Measurements from ENCODE around the gene SPAG5.

Gene SPAG5

GRCh38 chr17:28598799-28599310 lies at the start of gene SPAG5:
TSS of gene SPAG5 (minus strand) at chr17:28599025. CDS start at chr17:28598946, 79 bp downstream.
- H3K36me3 ChIP-seq (ENCODE audit: control insufficient read depth, insufficient read depth, low read length): peaks cover 24% of the 10 kb centered on the region
- H3K27ac ChIP-seq (ENCODE audit: low read depth, low read length): peak within 1 kb of the TSS; percentile 92
- no peaks in the 10 kb centered on the region for H3K9me3 ChIP-seq (ENCODE audit: control insufficient read depth, insufficient read depth, low read length)
- H3K27me3 ChIP-seq (ENCODE audit: control insufficient read depth, insufficient read depth, low read length): no peaks in the 10 kb centered on the region
- H3K4me1 ChIP-seq (ENCODE audit: control insufficient read depth, insufficient read depth, low read length): peaks cover 12% of the 10 kb centered on the region; the same call in 1 of the 2 replicates
- peak within 1 kb of the TSS; percentile 95 for H3K9ac ChIP-seq (ENCODE audit: low read depth, low read length)
- H3K4me3 ChIP-seq (ENCODE audit: low read depth, low read length): peak within 1 kb of the TSS; percentile 93

- Histone ChIP-seq H3K36me3 (ENCODE audit: control insufficient read depth, insufficient read depth, low read length) (peaks cover 45% of the 10 kb centered on the region), H3K27me3 (ENCODE audit: control insufficient read depth, insufficient read depth, low read length) (no peaks in the 10 kb centered on the region), H3K9ac (ENCODE audit: low read depth, low read length) (no peak overlapping the region), H3K4me1 (ENCODE audit: control insufficient read depth, insufficient read depth, low read length) (peaks cover 5% of the 10 kb centered on the region; the same call in 1 of the 2 replicates), H3K4me3 (ENCODE audit: low read depth, low read length) (no peak overlapping the region), H3K27ac (ENCODE audit: low read depth, low read length) (peak overlapping the region; percentile 63), H3K9me3 (ENCODE audit: control insufficient read depth, insufficient read depth, low read length) (no peaks in the 10 kb centered on the region)
Measured at GRCh38 chr17:28646039-28646754, 47.4 kb upstream of the SPAG5 start.

- H3K9ac ChIP-seq (ENCODE audit: low read depth, low read length): peak overlapping the region; percentile 53
- H3K4me3 ChIP-seq (ENCODE audit: low read depth, low read length): peak overlapping the region; percentile 98
- H3K27me3 ChIP-seq (ENCODE audit: control insufficient read depth, insufficient read depth, low read length): no peaks in the 10 kb centered on the region
- peak overlapping the region; percentile 93 for H3K27ac ChIP-seq (ENCODE audit: low read depth, low read length)
- peaks cover 46% of the 10 kb centered on the region for H3K36me3 ChIP-seq (ENCODE audit: control insufficient read depth, insufficient read depth, low read length)
- H3K9me3 ChIP-seq (ENCODE audit: control insufficient read depth, insufficient read depth, low read length): no peaks in the 10 kb centered on the region
- H3K4me1 ChIP-seq (ENCODE audit: control insufficient read depth, insufficient read depth, low read length): peaks cover 5% of the 10 kb centered on the region; the same call in 1 of the 2 replicates
Measured at GRCh38 chr17:28645576-28645939, 46.7 kb upstream of the SPAG5 start.

GRCh38 chr17:28644787-28645575 lies 46.2 kb upstream of the SPAG5 start, which contains the start of gene BLTP2:
TSS of gene BLTP2 (minus strand) at chr17:28645158. CDS start at chr17:28645056, 102 bp downstream.
- Histone ChIP-seq H3K4me3 (ENCODE audit: low read depth, low read length) (peak within 1 kb of the TSS; percentile 98), H3K27me3 (ENCODE audit: control insufficient read depth, insufficient read depth, low read length) (no peaks in the 10 kb centered on the region), H3K9ac (ENCODE audit: low read depth, low read length) (peak within 1 kb of the TSS; percentile 64), H3K27ac (ENCODE audit: low read depth, low read length) (peak within 1 kb of the TSS; percentile 93), H3K4me1 (ENCODE audit: control insufficient read depth, insufficient read depth, low read length) (peaks cover 5% of the 10 kb centered on the region; the same call in 1 of the 2 replicates), H3K9me3 (ENCODE audit: control insufficient read depth, insufficient read depth, low read length) (no peaks in the 10 kb centered on the region), H3K36me3 (ENCODE audit: control insufficient read depth, insufficient read depth, low read length) (peaks cover 48% of the 10 kb centered on the region)

- Histone ChIP-seq H3K27ac (ENCODE audit: low read depth, low read length) (peak overlapping the region; percentile 93), H3K9me3 (ENCODE audit: control insufficient read depth, insufficient read depth, low read length) (no peaks in the 10 kb centered on the region), H3K27me3 (ENCODE audit: control insufficient read depth, insufficient read depth, low read length) (no peaks in the 10 kb centered on the region), H3K9ac (ENCODE audit: low read depth, low read length) (peak overlapping the region; percentile 64), H3K36me3 (ENCODE audit: control insufficient read depth, insufficient read depth, low read length) (peaks cover 55% of the 10 kb centered on the region), H3K4me3 (ENCODE audit: low read depth, low read length) (peak overlapping the region; percentile 98), H3K4me1 (ENCODE audit: control insufficient read depth, insufficient read depth, low read length) (peaks cover 5% of the 10 kb centered on the region; the same call in 1 of the 2 replicates)
Measured at GRCh38 chr17:28643983-28644786, 45.4 kb upstream of the SPAG5 start.

- Histone ChIP-seq H3K9me3 (ENCODE audit: control insufficient read depth, insufficient read depth, low read length) (no peaks in the 10 kb centered on the region), H3K9ac (ENCODE audit: low read depth, low read length) (no peak overlapping the region), H3K36me3 (ENCODE audit: control insufficient read depth, insufficient read depth, low read length) (peaks cover 69% of the 10 kb centered on the region), H3K4me3 (ENCODE audit: low read depth, low read length) (no peak overlapping the region), H3K4me1 (ENCODE audit: control insufficient read depth, insufficient read depth, low read length) (peaks cover 5% of the 10 kb centered on the region; the same call in 1 of the 2 replicates), H3K27ac (ENCODE audit: low read depth, low read length) (no peak overlapping the region), H3K27me3 (ENCODE audit: control insufficient read depth, insufficient read depth, low read length) (no peaks in the 10 kb centered on the region)
Measured at GRCh38 chr17:28641579-28641978, 42.8 kb upstream of the SPAG5 start.

GRCh38 chr17:28635506-28635905 lies 36.7 kb upstream of the SPAG5 start:
- H3K4me3 ChIP-seq (ENCODE audit: low read depth, low read length): no peak overlapping the region
- no peaks in the 10 kb centered on the region for H3K27me3 ChIP-seq (ENCODE audit: control insufficient read depth, insufficient read depth, low read length)
- no peak overlapping the region for H3K9ac ChIP-seq (ENCODE audit: low read depth, low read length)
- H3K4me1 ChIP-seq (ENCODE audit: control insufficient read depth, insufficient read depth, low read length): no peaks in the 10 kb centered on the region
- no peaks in the 10 kb centered on the region for H3K9me3 ChIP-seq (ENCODE audit: control insufficient read depth, insufficient read depth, low read length)
- peaks cover 99% of the 10 kb centered on the region for H3K36me3 ChIP-seq (ENCODE audit: control insufficient read depth, insufficient read depth, low read length)
- H3K27ac ChIP-seq (ENCODE audit: low read depth, low read length): no peak overlapping the region

- Histone ChIP-seq H3K36me3 (ENCODE audit: control insufficient read depth, insufficient read depth, low read length) (peaks cover 97% of the 10 kb centered on the region), H3K27ac (ENCODE audit: low read depth, low read length) (no peak overlapping the region), H3K4me3 (ENCODE audit: low read depth, low read length) (no peak overlapping the region), H3K9me3 (ENCODE audit: control insufficient read depth, insufficient read depth, low read length) (no peaks in the 10 kb centered on the region), H3K4me1 (ENCODE audit: control insufficient read depth, insufficient read depth, low read length) (no peaks in the 10 kb centered on the region), H3K9ac (ENCODE audit: low read depth, low read length) (no peak overlapping the region), H3K27me3 (ENCODE audit: control insufficient read depth, insufficient read depth, low read length) (no peaks in the 10 kb centered on the region)
Measured at GRCh38 chr17:28634206-28634865, 35.5 kb upstream of the SPAG5 start.

GRCh38 chr17:28626818-28627217 lies 28.0 kb upstream of the SPAG5 start:
- H3K27ac ChIP-seq (ENCODE audit: low read depth, low read length): no peak overlapping the region
- H3K4me3 ChIP-seq (ENCODE audit: low read depth, low read length): no peak overlapping the region
- no peak overlapping the region for H3K9ac ChIP-seq (ENCODE audit: low read depth, low read length)
- peaks cover 89% of the 10 kb centered on the region for H3K36me3 ChIP-seq (ENCODE audit: control insufficient read depth, insufficient read depth, low read length)
- no peaks in the 10 kb centered on the region for H3K4me1 ChIP-seq (ENCODE audit: control insufficient read depth, insufficient read depth, low read length)
- H3K27me3 ChIP-seq (ENCODE audit: control insufficient read depth, insufficient read depth, low read length): no peaks in the 10 kb centered on the region
- no peaks in the 10 kb centered on the region for H3K9me3 ChIP-seq (ENCODE audit: control insufficient read depth, insufficient read depth, low read length)

- Histone ChIP-seq H3K36me3 (ENCODE audit: control insufficient read depth, insufficient read depth, low read length) (peaks cover 94% of the 10 kb centered on the region), H3K4me3 (ENCODE audit: low read depth, low read length) (no peak overlapping the region), H3K27me3 (ENCODE audit: control insufficient read depth, insufficient read depth, low read length) (no peaks in the 10 kb centered on the region), H3K9me3 (ENCODE audit: control insufficient read depth, insufficient read depth, low read length) (no peaks in the 10 kb centered on the region), H3K9ac (ENCODE audit: low read depth, low read length) (no peak overlapping the region), H3K4me1 (ENCODE audit: control insufficient read depth, insufficient read depth, low read length) (no peaks in the 10 kb centered on the region), H3K27ac (ENCODE audit: low read depth, low read length) (no peak overlapping the region)
Measured at GRCh38 chr17:28624148-28624547, 25.3 kb upstream of the SPAG5 start.

Measured in HUES48 (cell line).